GM23248 (cell line): ENCODE results near the gene CRACDL. TPM values are rescaled to one million over a fixed set of nuclear protein-coding genes. Genes with fewer than 3 reads are reported as not detected.

Source experiments
- DNase-seq: peaks from one replicate; pipeline ENCODE4 v3.0.0-alpha.2; 2015
- H2AFZ ChIP-seq: fragments of 200-600 bp; sonication (generic); 2 replicates; pipeline ENCODE4 v1.6.1; 2016; ENCODE audit warnings: antibody characterized with exemption
- H3F3A ChIP-seq: fragments of 200-600 bp; sonication (generic); 2 replicates; pipeline ENCODE4 v1.6.1; 2016; ENCODE audit warnings: mild to moderate bottlenecking, antibody characterized with exemption, mixed run types; ENCODE audit not compliant: insufficient read depth
- H3K27ac ChIP-seq: fragments of 200-600 bp; sonication (generic); 2 replicates; pipeline ENCODE4 v1.5.1; 2016; ENCODE audit warnings: mild to moderate bottlenecking
- H3K27me3 ChIP-seq: fragments of 200-600 bp; sonication (generic); replicated peaks from 2 replicates; pipeline ENCODE4 v1.6.1; 2016; ENCODE audit warnings: mild to moderate bottlenecking; ENCODE audit not compliant: insufficient read depth
- H3K36me3 ChIP-seq: fragments of 200-600 bp; sonication (generic); 2 replicates; pipeline ENCODE4 v1.6.1; 2016; ENCODE audit warnings: low read depth, mild to moderate bottlenecking
- H3K4me1 ChIP-seq: fragments of 200-600 bp; sonication (generic); 2 replicates; pipeline ENCODE4 v1.6.1; 2016; ENCODE audit warnings: mild to moderate bottlenecking; ENCODE audit not compliant: insufficient read depth
- H3K4me2 ChIP-seq: fragments of 200-600 bp; sonication (generic); one replicate; pipeline ENCODE4 v1.6.1; 2016; ENCODE audit warnings: mild to moderate bottlenecking; ENCODE audit not compliant: unreplicated experiment
- H3K4me3 ChIP-seq: fragments of 200-600 bp; sonication (generic); 2 replicates; pipeline ENCODE4 v1.5.1; 2016; ENCODE audit warnings: mild to moderate bottlenecking
- H3K79me2 ChIP-seq: fragments of 200-600 bp; sonication (generic); 2 replicates; pipeline ENCODE4 v1.6.1; 2016; ENCODE audit warnings: mild to moderate bottlenecking; ENCODE audit not compliant: insufficient read depth
- H3K9ac ChIP-seq: fragments of 200-600 bp; sonication (generic); 2 replicates; pipeline ENCODE4 v1.6.1; 2016; ENCODE audit warnings: mild to moderate bottlenecking
- H3K9me2 ChIP-seq: fragments of 200-600 bp; sonication (generic); 2 replicates; pipeline ENCODE4 v1.6.1; 2016; ENCODE audit warnings: mixed run types, mild to moderate bottlenecking, moderate library complexity; ENCODE audit not compliant: insufficient read depth
- H3K9me3 ChIP-seq: fragments of 200-600 bp; sonication (generic); one replicate; pipeline ENCODE4 v1.6.1; 2017; ENCODE audit warnings: low read depth
- H4K20me1 ChIP-seq: fragments of 200-600 bp; sonication (generic); 2 replicates; pipeline ENCODE4 v1.6.0; 2016; ENCODE audit not compliant: insufficient read depth
- EZH2 ChIP-seq: fragments of 200-600 bp; sonication (generic); IDR thresholded peaks from 2 replicates; pipeline ENCODE4 v1.6.1; 2018; ENCODE audit warnings: antibody characterized with exemption, mild to moderate bottlenecking; ENCODE audit not compliant: insufficient read depth, poor library complexity, severe bottlenecking
- EZH2phosphoT487 ChIP-seq: fragments of 200-600 bp; sonication (generic); IDR thresholded peaks from 2 replicates; pipeline ENCODE4 v1.6.1; 2018; ENCODE audit warnings: antibody characterized with exemption, moderate library complexity, mild to moderate bottlenecking, low read depth; ENCODE audit not compliant: insufficient read depth
- WGBS, 2 experiments: methylation state at CpG; one replicate each; pipeline ENCODE4 v1.1.6; 2015 to 2017; ENCODE audit warnings: low lambda C conversion rate in 2 of 2, low coverage in 1 of 2; ENCODE audit errors: missing lambda C conversion rate in 2 of 2; 5-methylcytosine and 5-hydroxymethylcytosine counted together
- in situ Hi-C: fragments of 300-500 bp; cut with MboI; formaldehyde crosslinking; loops from 2 replicates; pipeline ENCODE4 v1.15.0; 2020
- polyA plus RNA-seq: library from polyadenylated mRNA; unstranded; fragments of >200 nt; fragmentation: Nextera tagmentation; extraction: Ambion mirVana; gene quantifications from 2 replicates; pipeline ENCODE4 v1.2.1, GENCODE V29; 2016
- total RNA-seq: library from RNA; depleted of rRNA; stranded (reverse); fragments of >200 nt; shearing (Covaris generic); gene quantifications from 2 replicates; pipeline ENCODE4 v1.2.3, GENCODE V29; 2014

Gene CRACDL
- total and polyA plus RNA-seq, 2 experiments from 2014 or later: not detected

GRCh38 chr2:98859323-98859722, 76.7 kb downstream of the CRACDL start:
- in situ Hi-C loops: no loop called here
- WGBS, 2 experiments: 61 to 78% methylated on average over 2 of the region's 2 CpGs
- Histone ChIP-seq H3K4me2 (no peak overlapping the region), H3K4me3 (no peak overlapping the region), H4K20me1 (no peaks in the 10 kb centered on the region), H3K9me2 (no peaks in the 10 kb centered on the region), H3K9me3 (peaks cover 3% of the 10 kb centered on the region), H3K4me1 (no peaks in the 10 kb centered on the region), H3K27me3 (no peaks in the 10 kb centered on the region), H2AFZ (no peak overlapping the region), H3K36me3 (peaks cover 2% of the 10 kb centered on the region; the same call in 1 of the 2 replicates), H3F3A (no peaks in the 10 kb centered on the region), H3K27ac (no peak overlapping the region), H3K9ac (no peak overlapping the region), H3K79me2 (no peaks in the 10 kb centered on the region)
- TF ChIP-seq EZH2phosphoT487 (no peak), EZH2 (no peak)
- no peak for DNase-seq

GRCh38 chr2:98857001-98857400, 79.0 kb downstream of the CRACDL start:
- H3F3A ChIP-seq: no peaks in the 10 kb centered on the region
- H3K79me2 ChIP-seq: no peaks in the 10 kb centered on the region
- peaks cover 2% of the 10 kb centered on the region; the same call in 1 of the 2 replicates for H3K36me3 ChIP-seq
- no peaks in the 10 kb centered on the region for H4K20me1 ChIP-seq
- H3K9me3 ChIP-seq: peaks cover 3% of the 10 kb centered on the region
- no peak overlapping the region for H2AFZ ChIP-seq
- H3K4me3 ChIP-seq: no peak overlapping the region
- WGBS, 2 experiments: 25 to 35% methylated on average over 1 of the region's 1 CpG
- TF ChIP-seq EZH2phosphoT487 (no peak), EZH2 (no peak)
- no peaks in the 10 kb centered on the region for H3K27me3 ChIP-seq
- H3K27ac ChIP-seq: no peak overlapping the region
- in situ Hi-C loops: no loop called here
- no peaks in the 10 kb centered on the region for H3K4me1 ChIP-seq
- no peak for DNase-seq
- no peak overlapping the region for H3K4me2 ChIP-seq
- H3K9ac ChIP-seq: no peak overlapping the region
- no peaks in the 10 kb centered on the region for H3K9me2 ChIP-seq

GRCh38 chr2:98854682-98855081, 81.3 kb downstream of the CRACDL start:
- 73 to 77% methylated on average over 5 of the region's 5 CpGs for WGBS, 2 experiments
- DNase-seq: no peak
- no peaks in the 10 kb centered on the region for H3K9me3 ChIP-seq
- no peaks in the 10 kb centered on the region for H3K79me2 ChIP-seq
- H4K20me1 ChIP-seq: no peaks in the 10 kb centered on the region
- no peak overlapping the region for H3K4me2 ChIP-seq
- H2AFZ ChIP-seq: no peak overlapping the region
- no peak overlapping the region for H3K27ac ChIP-seq
- peaks cover 2% of the 10 kb centered on the region; the same call in 1 of the 2 replicates for H3K36me3 ChIP-seq
- no peak overlapping the region for H3K9ac ChIP-seq
- H3K9me2 ChIP-seq: no peaks in the 10 kb centered on the region
- H3K4me3 ChIP-seq: no peak overlapping the region
- H3F3A ChIP-seq: no peaks in the 10 kb centered on the region
- TF ChIP-seq EZH2phosphoT487 (no peak), EZH2 (no peak)
- H3K27me3 ChIP-seq: no peaks in the 10 kb centered on the region
- in situ Hi-C loops: no loop called here
- no peaks in the 10 kb centered on the region for H3K4me1 ChIP-seq

DNA sequence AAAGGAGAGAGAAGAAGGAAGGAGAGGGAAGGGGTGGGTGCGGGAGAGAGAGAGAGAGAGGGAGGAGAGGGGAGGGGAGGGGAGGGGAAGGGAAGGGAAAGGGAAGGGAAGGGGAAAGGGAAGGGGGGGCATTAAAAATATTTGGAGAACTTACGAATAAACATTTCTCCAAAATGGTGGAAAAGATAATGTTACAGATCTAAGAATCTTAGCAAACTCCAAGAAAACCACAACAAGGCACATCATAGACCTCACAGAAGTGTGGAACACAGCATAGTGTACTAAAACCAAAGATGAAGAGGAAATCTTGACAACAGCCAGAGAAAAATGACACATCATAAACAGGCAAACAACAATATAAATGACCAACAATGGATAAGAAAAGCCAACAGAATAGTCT, 83.1 kb downstream of the CRACDL start:
- H3K9me2 ChIP-seq: no peaks in the 10 kb centered on the region
- no peak overlapping the region for H3K4me3 ChIP-seq
- no peaks in the 10 kb centered on the region for H3K9me3 ChIP-seq
- 20 to 40% methylated on average over 1 to 2 of the region's 2 CpGs for WGBS, 2 experiments
- 0 out of 2 replicates have a peak, but pooled peaks cover 2% of the 10 kb centered on the region for H3K36me3 ChIP-seq
- no peak for DNase-seq
- in situ Hi-C loops: no loop called here
- H3K4me1 ChIP-seq: no peaks in the 10 kb centered on the region
- H4K20me1 ChIP-seq: no peaks in the 10 kb centered on the region
- no peaks in the 10 kb centered on the region for H3K79me2 ChIP-seq
- H3K27me3 ChIP-seq: no peaks in the 10 kb centered on the region
- H3F3A ChIP-seq: no peaks in the 10 kb centered on the region
- no peak overlapping the region for H3K27ac ChIP-seq
- no peak overlapping the region for H2AFZ ChIP-seq
- TF ChIP-seq EZH2phosphoT487: no peak
- TF ChIP-seq EZH2: no peak
- H3K9ac ChIP-seq: no peak overlapping the region
- no peak overlapping the region for H3K4me2 ChIP-seq

- in situ Hi-C loops: no loop called here
- Histone ChIP-seq H3K4me3 (no peak overlapping the region), H2AFZ (no peak overlapping the region), H3K36me3 (no peaks in the 10 kb centered on the region), H3K27me3 (no peaks in the 10 kb centered on the region), H3K27ac (no peak overlapping the region), H3K9ac (no peak overlapping the region), H4K20me1 (no peaks in the 10 kb centered on the region), H3K9me3 (no peaks in the 10 kb centered on the region), H3F3A (no peaks in the 10 kb centered on the region), H3K79me2 (no peaks in the 10 kb centered on the region), H3K9me2 (no peaks in the 10 kb centered on the region), H3K4me1 (no peaks in the 10 kb centered on the region), H3K4me2 (no peak overlapping the region)
- no peak for DNase-seq
- no peak for TF ChIP-seq EZH2
- no peak for TF ChIP-seq EZH2phosphoT487
- WGBS, 2 experiments: 74 to 80% methylated on average over 10 of the region's 10 CpGs
Observed at GRCh38 chr2:98850074-98850473, 86.0 kb downstream of the CRACDL start.
